ENCODE measurements around the gene TBC1D1. TPM values are rescaled to one million over a fixed set of nuclear protein-coding genes. Genes with fewer than 3 reads are reported as not detected.

TBC1D1 gene
- total RNA-seq, 1 experiment from 2014 or later: 56.0 TPM

DNA sequence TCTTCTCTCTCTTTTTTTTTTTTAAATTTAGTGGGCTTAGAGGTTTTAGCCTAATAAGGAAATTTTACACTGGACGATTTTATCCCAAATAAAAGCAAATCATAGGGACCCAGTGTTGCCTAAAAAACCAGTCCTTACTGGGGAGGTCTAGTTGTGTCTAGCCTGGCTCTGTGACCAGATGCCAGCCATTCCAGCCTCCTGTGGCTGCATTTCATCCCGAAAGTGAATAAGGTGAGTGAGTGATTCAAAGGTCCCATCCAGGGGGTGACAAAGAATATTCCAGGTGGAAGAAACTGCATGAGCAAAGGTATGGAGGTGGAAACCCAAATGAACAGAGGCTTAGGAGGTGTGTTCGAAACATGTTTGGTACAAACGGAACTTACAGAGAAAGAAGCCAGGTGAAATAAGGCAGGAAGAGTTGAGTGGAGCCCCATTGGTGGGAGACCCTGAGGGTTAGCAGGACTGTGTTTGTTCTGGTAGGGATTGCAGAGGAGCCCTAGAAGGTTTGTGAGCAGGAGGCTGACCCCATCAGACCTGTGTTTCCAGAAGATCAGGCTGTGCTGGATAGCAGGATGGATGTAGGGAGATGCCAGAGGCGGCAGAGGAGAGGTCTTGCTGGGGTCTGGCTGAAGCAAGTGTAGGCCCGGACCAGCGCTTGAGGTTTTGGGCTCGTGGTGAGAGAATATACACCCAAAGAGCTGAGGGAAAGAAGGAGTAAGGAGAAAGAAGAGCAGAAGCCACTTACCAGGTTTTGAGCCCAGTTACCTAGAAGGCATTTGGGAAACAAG, 100.9 kb downstream of the TBC1D1 start:
- TF ChIP-seq, protein P1, sequence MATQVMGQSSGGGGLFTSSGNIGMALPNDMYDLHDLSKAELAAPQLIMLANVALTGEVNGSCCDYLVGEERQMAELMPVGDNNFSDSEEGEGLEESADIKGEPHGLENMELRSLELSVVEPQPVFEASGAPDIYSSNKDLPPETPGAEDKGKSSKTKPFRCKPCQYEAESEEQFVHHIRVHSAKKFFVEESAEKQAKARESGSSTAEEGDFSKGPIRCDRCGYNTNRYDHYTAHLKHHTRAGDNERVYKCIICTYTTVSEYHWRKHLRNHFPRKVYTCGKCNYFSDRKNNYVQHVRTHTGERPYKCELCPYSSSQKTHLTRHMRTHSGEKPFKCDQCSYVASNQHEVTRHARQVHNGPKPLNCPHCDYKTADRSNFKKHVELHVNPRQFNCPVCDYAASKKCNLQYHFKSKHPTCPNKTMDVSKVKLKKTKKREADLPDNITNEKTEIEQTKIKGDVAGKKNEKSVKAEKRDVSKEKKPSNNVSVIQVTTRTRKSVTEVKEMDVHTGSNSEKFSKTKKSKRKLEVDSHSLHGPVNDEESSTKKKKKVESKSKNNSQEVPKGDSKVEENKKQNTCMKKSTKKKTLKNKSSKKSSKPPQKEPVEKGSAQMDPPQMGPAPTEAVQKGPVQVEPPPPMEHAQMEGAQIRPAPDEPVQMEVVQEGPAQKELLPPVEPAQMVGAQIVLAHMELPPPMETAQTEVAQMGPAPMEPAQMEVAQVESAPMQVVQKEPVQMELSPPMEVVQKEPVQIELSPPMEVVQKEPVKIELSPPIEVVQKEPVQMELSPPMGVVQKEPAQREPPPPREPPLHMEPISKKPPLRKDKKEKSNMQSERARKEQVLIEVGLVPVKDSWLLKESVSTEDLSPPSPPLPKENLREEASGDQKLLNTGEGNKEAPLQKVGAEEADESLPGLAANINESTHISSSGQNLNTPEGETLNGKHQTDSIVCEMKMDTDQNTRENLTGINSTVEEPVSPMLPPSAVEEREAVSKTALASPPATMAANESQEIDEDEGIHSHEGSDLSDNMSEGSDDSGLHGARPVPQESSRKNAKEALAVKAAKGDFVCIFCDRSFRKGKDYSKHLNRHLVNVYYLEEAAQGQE (IDR thresholded peaks at IDR 0.05; ENCODE audit: insufficient read depth in 1 of 2, low read depth in 2 of 2, low read length in 1 of 2): no peak
- TF ChIP-seq, protein P2, sequence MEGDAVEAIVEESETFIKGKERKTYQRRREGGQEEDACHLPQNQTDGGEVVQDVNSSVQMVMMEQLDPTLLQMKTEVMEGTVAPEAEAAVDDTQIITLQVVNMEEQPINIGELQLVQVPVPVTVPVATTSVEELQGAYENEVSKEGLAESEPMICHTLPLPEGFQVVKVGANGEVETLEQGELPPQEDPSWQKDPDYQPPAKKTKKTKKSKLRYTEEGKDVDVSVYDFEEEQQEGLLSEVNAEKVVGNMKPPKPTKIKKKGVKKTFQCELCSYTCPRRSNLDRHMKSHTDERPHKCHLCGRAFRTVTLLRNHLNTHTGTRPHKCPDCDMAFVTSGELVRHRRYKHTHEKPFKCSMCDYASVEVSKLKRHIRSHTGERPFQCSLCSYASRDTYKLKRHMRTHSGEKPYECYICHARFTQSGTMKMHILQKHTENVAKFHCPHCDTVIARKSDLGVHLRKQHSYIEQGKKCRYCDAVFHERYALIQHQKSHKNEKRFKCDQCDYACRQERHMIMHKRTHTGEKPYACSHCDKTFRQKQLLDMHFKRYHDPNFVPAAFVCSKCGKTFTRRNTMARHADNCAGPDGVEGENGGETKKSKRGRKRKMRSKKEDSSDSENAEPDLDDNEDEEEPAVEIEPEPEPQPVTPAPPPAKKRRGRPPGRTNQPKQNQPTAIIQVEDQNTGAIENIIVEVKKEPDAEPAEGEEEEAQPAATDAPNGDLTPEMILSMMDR (IDR thresholded peaks at IDR 0.05): no peak
- TF ChIP-seq POLR2AphosphoS5 (IDR thresholded peaks at IDR 0.05; ENCODE audit: low read depth, low read length): no peak
- TF ChIP-seq TCF7L2 (IDR thresholded peaks at IDR 0.05; ENCODE audit: low read depth, low read length): no peak
- TF ChIP-seq SIN3A (IDR thresholded peaks at IDR 0.05; ENCODE audit: borderline replicate concordance, insufficient read depth, low read depth, low read length): no peak
- Histone ChIP-seq H3K4me3 (ENCODE audit: low read depth in 2 of 2, low read length in 2 of 2) (no peak overlapping the region), H3K4me1 (ENCODE audit: control insufficient read depth, insufficient read depth, low read length) (no peaks in the 10 kb centered on the region), H3K27ac (ENCODE audit: low read length) (no peak overlapping the region), H3K36me3 (ENCODE audit: control insufficient read depth, insufficient read depth, low read length) (no peaks in the 10 kb centered on the region), H3K27me3 (ENCODE audit: control insufficient read depth, insufficient read depth, low read length) (no peaks in the 10 kb centered on the region), H3K9me3 (ENCODE audit: control insufficient read depth, insufficient read depth, low read depth, low read length) (no peaks in the 10 kb centered on the region)
- CTCF ChIA-PET: interaction anchor here (0.6 kb wide), 1 partner anchor 23 kb away, joined by 3 read pairs; no protein-coding TSS in a partner anchor
- BruUV-seq (replicated peaks): no TSS peak
- POLR2A ChIA-PET: no interaction called here
- in situ Hi-C loops (cut with HindIII; ENCODE audit: low pct_unique_long_range_greater_than_20kb, low sequenced_read_pairs) (no loop called here), intact Hi-C loops (cut with micrococcal nuclease; ENCODE audit: unreplicated experiment) (no loop called here)
- DNase-seq (ENCODE audit: low read depth, low spot score) (no peak), ATAC-seq (no peak)

DNA sequence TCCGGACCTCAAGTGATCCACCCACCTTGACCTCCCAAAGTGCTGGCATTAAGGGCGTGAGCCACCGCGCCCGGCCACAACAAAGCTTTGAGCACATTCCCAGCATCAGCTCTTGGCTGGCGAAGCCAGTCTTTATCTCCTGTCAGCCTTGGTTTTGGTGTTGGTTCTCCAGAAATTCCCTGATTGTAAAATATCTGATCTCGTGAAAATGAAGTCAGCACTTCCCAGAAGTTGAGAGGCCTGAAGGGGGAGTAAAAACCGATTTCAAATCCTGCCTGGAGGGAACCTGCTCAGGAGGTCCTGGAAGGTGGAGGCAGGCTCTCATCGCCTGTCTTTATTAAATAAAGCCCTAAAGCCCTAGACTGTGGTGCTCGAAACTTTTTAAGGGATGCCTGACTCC, 102.9 kb downstream of the TBC1D1 start:
- ATAC-seq (no peak), DNase-seq (ENCODE audit: low read depth, low spot score) (no peak)
- no TSS peak for BruUV-seq (replicated peaks)
- TF ChIP-seq TCF7L2 (IDR thresholded peaks at IDR 0.05; ENCODE audit: low read depth, low read length): no peak
- no peak for TF ChIP-seq POLR2AphosphoS5 (IDR thresholded peaks at IDR 0.05; ENCODE audit: low read depth, low read length)
- TF ChIP-seq, protein P2 (IDR thresholded peaks at IDR 0.05): no peak
- no peak for TF ChIP-seq SIN3A (IDR thresholded peaks at IDR 0.05; ENCODE audit: borderline replicate concordance, insufficient read depth, low read depth, low read length)
- TF ChIP-seq, protein P1 (IDR thresholded peaks at IDR 0.05; ENCODE audit: insufficient read depth in 1 of 2, low read depth in 2 of 2, low read length in 1 of 2): no peak
- no peaks in the 10 kb centered on the region for H3K4me1 ChIP-seq (ENCODE audit: control insufficient read depth, insufficient read depth, low read length)
- no peaks in the 10 kb centered on the region for H3K9me3 ChIP-seq (ENCODE audit: control insufficient read depth, insufficient read depth, low read depth, low read length)
- ChIA-PET POLR2A (no interaction called here), CTCF (no interaction called here)
- no peak overlapping the region for H3K27ac ChIP-seq (ENCODE audit: low read length)
- intact Hi-C loops (cut with micrococcal nuclease; ENCODE audit: unreplicated experiment): no loop called here
- no peaks in the 10 kb centered on the region for H3K27me3 ChIP-seq (ENCODE audit: control insufficient read depth, insufficient read depth, low read length)
- in situ Hi-C loops (cut with HindIII; ENCODE audit: low pct_unique_long_range_greater_than_20kb, low sequenced_read_pairs): no loop called here
- no peak overlapping the region for H3K4me3 ChIP-seq (ENCODE audit: low read depth in 2 of 2, low read length in 2 of 2)
- H3K36me3 ChIP-seq (ENCODE audit: control insufficient read depth, insufficient read depth, low read length): no peaks in the 10 kb centered on the region
